ENCODE data around the gene EPB41L4A. TPM values are rescaled to one million over a fixed set of nuclear protein-coding genes. Genes with fewer than 3 reads are reported as not detected.

The EPB41L4A gene
- total and polyA plus RNA-seq, 4 donors, result 23.4 to 67.5 (median 40.4) TPM

GRCh38 chr5:112192866-112193265 lies 226.2 kb downstream of the EPB41L4A start:
- Histone ChIP-seq H3K9me3 (ENCODE audit: control insufficient read depth, insufficient read depth, low read length) (no peaks in the 10 kb centered on the region), H3K27ac (ENCODE audit: low read depth, low read length) (no peak overlapping the region), H3K27me3 (ENCODE audit: control insufficient read depth, insufficient read depth, low read length) (no peaks in the 10 kb centered on the region), H3K36me3 (ENCODE audit: control insufficient read depth, insufficient read depth, low read length) (no peaks in the 10 kb centered on the region), H3K4me3 (ENCODE audit: low read depth, low read length) (no peak overlapping the region), H3K4me1 (ENCODE audit: control insufficient read depth, insufficient read depth, low read length) (no peaks in the 10 kb centered on the region)
- peak in 1 of 6 donors; percentile 26 for DNase-seq (ENCODE audit: low read depth in 4 of 6, low spot score in 6 of 6)
- 100% methylated on average over 1 of the region's 3 CpGs for WGBS (ENCODE audit: insufficient coverage)

GRCh38 chr5:112192072-112192471 lies 227.0 kb downstream of the EPB41L4A start:
- no peaks in the 10 kb centered on the region for H3K9me3 ChIP-seq (ENCODE audit: control insufficient read depth, insufficient read depth, low read length)
- no peak for DNase-seq (ENCODE audit: low read depth in 4 of 6, low spot score in 6 of 6)
- no peaks in the 10 kb centered on the region for H3K36me3 ChIP-seq (ENCODE audit: control insufficient read depth, insufficient read depth, low read length)
- WGBS (ENCODE audit: insufficient coverage), result 67% methylated on average over 2 of the region's 4 CpGs
- H3K4me1 ChIP-seq (ENCODE audit: control insufficient read depth, insufficient read depth, low read length), result no peaks in the 10 kb centered on the region
- no peak overlapping the region for H3K27ac ChIP-seq (ENCODE audit: low read depth, low read length)
- no peak overlapping the region for H3K4me3 ChIP-seq (ENCODE audit: low read depth, low read length)
- H3K27me3 ChIP-seq (ENCODE audit: control insufficient read depth, insufficient read depth, low read length), result no peaks in the 10 kb centered on the region

GRCh38 chr5:112189391-112189790 lies 229.7 kb downstream of the EPB41L4A start:
- Histone ChIP-seq H3K27me3 (ENCODE audit: control insufficient read depth, insufficient read depth, low read length) (no peaks in the 10 kb centered on the region), H3K4me1 (ENCODE audit: control insufficient read depth, insufficient read depth, low read length) (no peaks in the 10 kb centered on the region), H3K4me3 (ENCODE audit: low read depth, low read length) (no peak overlapping the region), H3K36me3 (ENCODE audit: control insufficient read depth, insufficient read depth, low read length) (no peaks in the 10 kb centered on the region), H3K9me3 (ENCODE audit: control insufficient read depth, insufficient read depth, low read length) (no peaks in the 10 kb centered on the region), H3K27ac (ENCODE audit: low read depth, low read length) (no peak overlapping the region)
- no peak for DNase-seq (ENCODE audit: low read depth in 4 of 6, low spot score in 6 of 6)
- 83% methylated on average over 1 of the region's 4 CpGs for WGBS (ENCODE audit: insufficient coverage)

GRCh38 chr5:112186401-112186990 lies 232.6 kb downstream of the EPB41L4A start:
- WGBS (ENCODE audit: insufficient coverage), result no CpG with 5 or more reads among the region's 4 CpGs

GRCh38 chr5:112183874-112184273 lies 235.2 kb downstream of the EPB41L4A start:
- Histone ChIP-seq H3K4me1 (ENCODE audit: control insufficient read depth, insufficient read depth, low read length) (no peaks in the 10 kb centered on the region), H3K4me3 (ENCODE audit: low read depth, low read length) (no peak overlapping the region), H3K27me3 (ENCODE audit: control insufficient read depth, insufficient read depth, low read length) (no peaks in the 10 kb centered on the region), H3K27ac (ENCODE audit: low read depth, low read length) (no peak overlapping the region), H3K9me3 (ENCODE audit: control insufficient read depth, insufficient read depth, low read length) (no peaks in the 10 kb centered on the region), H3K36me3 (ENCODE audit: control insufficient read depth, insufficient read depth, low read length) (no peaks in the 10 kb centered on the region)
- WGBS (ENCODE audit: insufficient coverage), result 0% methylated on average over 1 of the region's 8 CpGs
- peak in 1 of 6 donors; percentile 51 for DNase-seq (ENCODE audit: low read depth in 4 of 6, low spot score in 6 of 6)

More at GRCh38 chr5:112186401-112186990, 232.6 kb downstream of the EPB41L4A start:
- H3K4me1 ChIP-seq (ENCODE audit: control insufficient read depth, insufficient read depth, low read length), result no peaks in the 10 kb centered on the region
- DNase-seq (ENCODE audit: low read depth in 4 of 6, low spot score in 6 of 6), result peak in 2 of 6 donors; percentile 61 to 91
- H3K9me3 ChIP-seq (ENCODE audit: control insufficient read depth, insufficient read depth, low read length), result no peaks in the 10 kb centered on the region
- no peaks in the 10 kb centered on the region for H3K27me3 ChIP-seq (ENCODE audit: control insufficient read depth, insufficient read depth, low read length)
- no peaks in the 10 kb centered on the region for H3K36me3 ChIP-seq (ENCODE audit: control insufficient read depth, insufficient read depth, low read length)
- H3K27ac ChIP-seq (ENCODE audit: low read depth, low read length), result no peak overlapping the region
- no peak overlapping the region for H3K4me3 ChIP-seq (ENCODE audit: low read depth, low read length)

- peak in 3 of 6 donors; percentile 38 to 91 (median 39) for DNase-seq (ENCODE audit: low read depth in 4 of 6, low spot score in 6 of 6)
- no peaks in the 10 kb centered on the region for H3K4me1 ChIP-seq (ENCODE audit: control insufficient read depth, insufficient read depth, low read length)
- H3K36me3 ChIP-seq (ENCODE audit: control insufficient read depth, insufficient read depth, low read length), result no peaks in the 10 kb centered on the region
- 29% methylated on average over 1 of the region's 8 CpGs for WGBS (ENCODE audit: insufficient coverage)
- no peak overlapping the region for H3K27ac ChIP-seq (ENCODE audit: low read depth, low read length)
- no peak overlapping the region for H3K4me3 ChIP-seq (ENCODE audit: low read depth, low read length)
- H3K27me3 ChIP-seq (ENCODE audit: control insufficient read depth, insufficient read depth, low read length), result no peaks in the 10 kb centered on the region
- no peaks in the 10 kb centered on the region for H3K9me3 ChIP-seq (ENCODE audit: control insufficient read depth, insufficient read depth, low read length)
Measured at GRCh38 chr5:112183103-112183711, 235.9 kb downstream of the EPB41L4A start.

- H3K4me1 ChIP-seq (ENCODE audit: control insufficient read depth, insufficient read depth, low read length), result no peaks in the 10 kb centered on the region
- DNase-seq (ENCODE audit: low read depth in 4 of 6, low spot score in 6 of 6), result no peak
- no peak overlapping the region for H3K4me3 ChIP-seq (ENCODE audit: low read depth, low read length)
- no peak overlapping the region for H3K27ac ChIP-seq (ENCODE audit: low read depth, low read length)
- no CpG with 5 or more reads among the region's 1 CpG for WGBS (ENCODE audit: insufficient coverage)
- no peaks in the 10 kb centered on the region for H3K36me3 ChIP-seq (ENCODE audit: control insufficient read depth, insufficient read depth, low read length)
- H3K9me3 ChIP-seq (ENCODE audit: control insufficient read depth, insufficient read depth, low read length), result no peaks in the 10 kb centered on the region
- H3K27me3 ChIP-seq (ENCODE audit: control insufficient read depth, insufficient read depth, low read length), result no peaks in the 10 kb centered on the region
Measured at GRCh38 chr5:112179290-112179689, 239.8 kb downstream of the EPB41L4A start.

GRCh38 chr5:112174959-112175594 lies 244.0 kb downstream of the EPB41L4A start:
- H3K27ac ChIP-seq (ENCODE audit: low read depth, low read length), result no peak overlapping the region
- no peaks in the 10 kb centered on the region for H3K27me3 ChIP-seq (ENCODE audit: control insufficient read depth, insufficient read depth, low read length)
- H3K36me3 ChIP-seq (ENCODE audit: control insufficient read depth, insufficient read depth, low read length), result no peaks in the 10 kb centered on the region
- DNase-seq (ENCODE audit: low read depth in 4 of 6, low spot score in 6 of 6), result peak; percentile 48 to 95 (median 64)
- H3K4me1 ChIP-seq (ENCODE audit: control insufficient read depth, insufficient read depth, low read length), result no peaks in the 10 kb centered on the region
- no peaks in the 10 kb centered on the region for H3K9me3 ChIP-seq (ENCODE audit: control insufficient read depth, insufficient read depth, low read length)
- H3K4me3 ChIP-seq (ENCODE audit: low read depth, low read length), result no peak overlapping the region
- 0% methylated on average over 2 of the region's 8 CpGs for WGBS (ENCODE audit: insufficient coverage)

GRCh38 chr5:112165897-112166737 lies 253.0 kb downstream of the EPB41L4A start:
- no peaks in the 10 kb centered on the region for H3K9me3 ChIP-seq (ENCODE audit: control insufficient read depth, insufficient read depth, low read length)
- no peak overlapping the region for H3K4me3 ChIP-seq (ENCODE audit: low read depth, low read length)
- no peaks in the 10 kb centered on the region for H3K4me1 ChIP-seq (ENCODE audit: control insufficient read depth, insufficient read depth, low read length)
- no peaks in the 10 kb centered on the region for H3K27me3 ChIP-seq (ENCODE audit: control insufficient read depth, insufficient read depth, low read length)
- H3K36me3 ChIP-seq (ENCODE audit: control insufficient read depth, insufficient read depth, low read length), result peaks cover 20% of the 10 kb centered on the region
- no peak overlapping the region for H3K27ac ChIP-seq (ENCODE audit: low read depth, low read length)
- 78% methylated on average over 2 of the region's 3 CpGs for WGBS (ENCODE audit: insufficient coverage)
- DNase-seq (ENCODE audit: low read depth in 4 of 6, low spot score in 6 of 6), result no peak
